ENCODE measurements around the gene KCNJ8. TPM values are rescaled to one million over a fixed set of nuclear protein-coding genes. Genes with fewer than 3 reads are reported as not detected.

Gene KCNJ8
- total and polyA plus RNA-seq, 10 of the 15 experiments (the other 5 are each of a cell fraction or from before 2014, with no cell fraction given): not detected

GRCh38 chr12:21776175-21776574 is 1.7 kb upstream of the KCNJ8 start (continued):
- no peak for TF ChIP-seq RCOR1 (conservative IDR thresholded peaks at IDR 0.05; ENCODE audit: low read depth, low read length)
- TF ChIP-seq, protein P1, sequence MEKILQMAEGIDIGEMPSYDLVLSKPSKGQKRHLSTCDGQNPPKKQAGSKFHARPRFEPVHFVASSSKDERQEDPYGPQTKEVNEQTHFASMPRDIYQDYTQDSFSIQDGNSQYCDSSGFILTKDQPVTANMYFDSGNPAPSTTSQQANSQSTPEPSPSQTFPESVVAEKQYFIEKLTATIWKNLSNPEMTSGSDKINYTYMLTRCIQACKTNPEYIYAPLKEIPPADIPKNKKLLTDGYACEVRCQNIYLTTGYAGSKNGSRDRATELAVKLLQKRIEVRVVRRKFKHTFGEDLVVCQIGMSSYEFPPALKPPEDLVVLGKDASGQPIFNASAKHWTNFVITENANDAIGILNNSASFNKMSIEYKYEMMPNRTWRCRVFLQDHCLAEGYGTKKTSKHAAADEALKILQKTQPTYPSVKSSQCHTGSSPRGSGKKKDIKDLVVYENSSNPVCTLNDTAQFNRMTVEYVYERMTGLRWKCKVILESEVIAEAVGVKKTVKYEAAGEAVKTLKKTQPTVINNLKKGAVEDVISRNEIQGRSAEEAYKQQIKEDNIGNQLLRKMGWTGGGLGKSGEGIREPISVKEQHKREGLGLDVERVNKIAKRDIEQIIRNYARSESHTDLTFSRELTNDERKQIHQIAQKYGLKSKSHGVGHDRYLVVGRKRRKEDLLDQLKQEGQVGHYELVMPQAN (conservative IDR thresholded peaks at IDR 0.05): no peak
- no peak for TF ChIP-seq RAD51 (IDR thresholded peaks at IDR 0.05)
- TF ChIP-seq, protein P2, sequence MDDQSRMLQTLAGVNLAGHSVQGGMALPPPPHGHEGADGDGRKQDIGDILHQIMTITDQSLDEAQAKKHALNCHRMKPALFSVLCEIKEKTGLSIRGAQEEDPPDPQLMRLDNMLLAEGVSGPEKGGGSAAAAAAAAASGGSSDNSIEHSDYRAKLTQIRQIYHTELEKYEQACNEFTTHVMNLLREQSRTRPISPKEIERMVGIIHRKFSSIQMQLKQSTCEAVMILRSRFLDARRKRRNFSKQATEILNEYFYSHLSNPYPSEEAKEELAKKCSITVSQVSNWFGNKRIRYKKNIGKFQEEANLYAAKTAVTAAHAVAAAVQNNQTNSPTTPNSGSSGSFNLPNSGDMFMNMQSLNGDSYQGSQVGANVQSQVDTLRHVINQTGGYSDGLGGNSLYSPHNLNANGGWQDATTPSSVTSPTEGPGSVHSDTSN (IDR thresholded peaks at IDR 0.05; ENCODE audit: insufficient replicate concordance, low read depth, low read length): no peak
- TF ChIP-seq CBX5 (IDR thresholded peaks at IDR 0.05; ENCODE audit: low read depth): no peak
- no peak for TF ChIP-seq JUNB (IDR thresholded peaks at IDR 0.05)
- TF ChIP-seq, protein P3, sequence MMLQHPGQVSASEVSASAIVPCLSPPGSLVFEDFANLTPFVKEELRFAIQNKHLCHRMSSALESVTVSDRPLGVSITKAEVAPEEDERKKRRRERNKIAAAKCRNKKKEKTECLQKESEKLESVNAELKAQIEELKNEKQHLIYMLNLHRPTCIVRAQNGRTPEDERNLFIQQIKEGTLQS (IDR thresholded peaks at IDR 0.05; ENCODE audit: borderline replicate concordance, extremely low read depth, low read depth, low read length): no peak

DNA sequence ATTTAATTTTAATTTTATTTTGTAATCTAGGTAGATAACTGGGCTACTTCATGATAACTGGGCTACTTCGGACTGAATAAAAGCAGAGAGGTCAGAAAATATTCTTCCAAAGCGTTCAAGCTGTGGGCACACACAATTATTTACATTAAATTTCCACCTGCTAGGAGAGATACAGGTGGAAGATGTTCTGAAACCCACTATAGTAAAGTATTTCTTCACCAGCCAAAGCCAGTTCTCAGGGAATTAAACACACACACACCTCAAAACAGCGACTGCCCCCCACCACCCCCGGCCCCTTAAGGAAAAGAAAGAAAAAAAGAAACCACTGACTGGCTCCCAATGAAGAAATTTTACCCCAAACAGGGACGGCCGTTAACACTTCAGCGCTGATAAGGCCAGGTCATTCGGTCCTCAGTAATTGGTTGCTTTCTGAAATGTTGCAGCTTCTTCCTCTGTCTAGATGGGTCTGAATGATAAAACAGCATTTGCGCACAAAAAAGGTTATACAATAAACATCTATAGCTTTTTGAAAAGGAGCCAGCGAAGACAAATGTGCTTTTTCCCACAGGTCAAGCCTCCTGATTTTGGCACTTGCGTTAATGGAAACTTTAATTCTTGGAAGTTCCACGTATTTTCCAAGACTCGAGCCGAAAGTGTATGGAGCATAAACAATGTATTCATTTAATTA is 771 bp upstream of the KCNJ8 start:
- no peaks in the 10 kb centered on the region for H3K79me2 ChIP-seq (ENCODE audit: control insufficient read depth, insufficient read depth, low read length)
- H3K36me3 ChIP-seq (ENCODE audit: control insufficient read depth in 2 of 2, insufficient read depth in 2 of 2, low read length in 1 of 2): no peaks in the 10 kb centered on the region
- H3K27me3 ChIP-seq (replicated peaks in 1 of 2; ENCODE audit: control insufficient read depth in 2 of 2, insufficient read depth in 2 of 2, low read length in 1 of 2): peaks cover 0 to 8% of the 10 kb centered on the region in 2 experiments; a peak in 1 of 4 replicates
- RAD21 ChIA-PET (ENCODE audit: unreplicated experiment): no interaction called here
- WGBS (ENCODE audit: insufficient coverage, insufficient replicate concordance, low lambda C conversion rate, missing lambda C conversion rate): 18% methylated on average over 14 of the region's 14 CpGs
- H3K4me3 ChIP-seq: no peak overlapping the region
- CTCF ChIA-PET: no interaction called here
- intact Hi-C loops (cut with micrococcal nuclease; ENCODE audit: unreplicated experiment): no loop called here
- no peak overlapping the region for H3K4me2 ChIP-seq (ENCODE audit: control insufficient read depth, insufficient read depth)
- POLR2A ChIA-PET: no interaction called here
- ATAC-seq (no peak), DNase-seq (ENCODE audit: low read depth, low spot score) (no peak), FAIRE-seq (no peak)
- no peak overlapping the region for H3K9ac ChIP-seq (ENCODE audit: control insufficient read depth, insufficient read depth, low read length)
- BruUV-seq (replicated peaks): no TSS peak
- in situ Hi-C loops (cut with MboI): no loop called here
- SMC1A ChIA-PET (ENCODE audit: uncharacterized antibody, unreplicated experiment): no interaction called here
- H4K20me1 ChIP-seq (ENCODE audit: control insufficient read depth, insufficient read depth): no peaks in the 10 kb centered on the region
- no peak overlapping the region for H3K27ac ChIP-seq (ENCODE audit: control insufficient read depth, insufficient read depth)
- no peaks in the 10 kb centered on the region for H3K9me3 ChIP-seq (replicated peaks; ENCODE audit: control insufficient read depth, insufficient read depth, low read length)
- H2AFZ ChIP-seq (ENCODE audit: control insufficient read depth, low read depth, low read length): no peak overlapping the region
- no peaks in the 10 kb centered on the region for H3K4me1 ChIP-seq (ENCODE audit: control insufficient read depth, insufficient read depth, low read length)
- TF ChIP-seq SPI1 (IDR thresholded peaks at IDR 0.05; ENCODE audit: borderline replicate concordance, insufficient read depth, low read depth, low read length) (no peak), GATAD2B (conservative IDR thresholded peaks at IDR 0.05; ENCODE audit: low read depth) (no peak), SREBF2 (IDR thresholded peaks at IDR 0.05; ENCODE audit: low read length) (no peak), NFIC (IDR thresholded peaks at IDR 0.05; ENCODE audit: low read depth, low read length) (no peak), MTA3 (IDR thresholded peaks at IDR 0.05; ENCODE audit: borderline replicate concordance, low read length) (no peak), NBN (IDR thresholded peaks at IDR 0.05) (no peak), ZZZ3 (IDR thresholded peaks at IDR 0.05; ENCODE audit: control insufficient read depth, insufficient read length, low read depth) (no peak), SIN3A (IDR thresholded peaks at IDR 0.05; ENCODE audit: low read depth, low read length) (no peak), RCOR1 (conservative IDR thresholded peaks at IDR 0.05; ENCODE audit: low read depth, low read length) (no peak), SUPT20H (IDR thresholded peaks at IDR 0.05; ENCODE audit: borderline replicate concordance, control insufficient read depth, low read depth, low read length) (no peak)
- TF ChIP-seq, protein P4, sequence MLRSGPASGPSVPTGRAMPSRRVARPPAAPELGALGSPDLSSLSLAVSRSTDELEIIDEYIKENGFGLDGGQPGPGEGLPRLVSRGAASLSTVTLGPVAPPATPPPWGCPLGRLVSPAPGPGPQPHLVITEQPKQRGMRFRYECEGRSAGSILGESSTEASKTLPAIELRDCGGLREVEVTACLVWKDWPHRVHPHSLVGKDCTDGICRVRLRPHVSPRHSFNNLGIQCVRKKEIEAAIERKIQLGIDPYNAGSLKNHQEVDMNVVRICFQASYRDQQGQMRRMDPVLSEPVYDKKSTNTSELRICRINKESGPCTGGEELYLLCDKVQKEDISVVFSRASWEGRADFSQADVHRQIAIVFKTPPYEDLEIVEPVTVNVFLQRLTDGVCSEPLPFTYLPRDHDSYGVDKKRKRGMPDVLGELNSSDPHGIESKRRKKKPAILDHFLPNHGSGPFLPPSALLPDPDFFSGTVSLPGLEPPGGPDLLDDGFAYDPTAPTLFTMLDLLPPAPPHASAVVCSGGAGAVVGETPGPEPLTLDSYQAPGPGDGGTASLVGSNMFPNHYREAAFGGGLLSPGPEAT (IDR thresholded peaks at IDR 0.05; ENCODE audit: low read depth): no peak
